Heart left ventricle (tissue), 16 donors: Measurements from ENCODE around the gene CPXM2. TPM values are rescaled to one million over a fixed set of nuclear protein-coding genes. Genes with fewer than 3 reads are reported as not detected.

Experiments
- ATAC-seq, 4 donors: fragments of 200-7000 bp; cut with Tn5 transposase; one replicate each; pipeline ENCODE4 v1.9.1; 2020 to 2022; ENCODE audit warnings: moderate library complexity in 4 of 4, mild to moderate bottlenecking in 3 of 4, moderate number of reproducible peaks in 1 of 4
- DNase-seq, 5 donors: peaks; one replicate each; pipeline ENCODE4 v3.0.0-alpha.2; 2020
- H3K27ac ChIP-seq, 12 donors: fragments of 200-600 bp; sonication (generic) in 4 of 12; one replicate each; pipeline versions ENCODE4 v1.5.0 to v1.8.0; 2016 to 2022; ENCODE audit warnings: mild to moderate bottlenecking in 2 of 12
- H3K27me3 ChIP-seq, 9 donors: fragments of 200-600 bp; sonication (generic) in 2 of 9; one replicate each; pipeline versions ENCODE4 v1.5.1 to v1.8.0; 2016 to 2022; ENCODE audit warnings: mild to moderate bottlenecking in 3 of 9
- H3K36me3 ChIP-seq, 9 donors: fragments of 200-600 bp; sonication (generic) in 2 of 9; one replicate each; pipeline versions ENCODE4 v1.5.0 to v1.8.0; 2018 to 2022; ENCODE audit warnings: mild to moderate bottlenecking in 2 of 9
- H3K4me1 ChIP-seq, 12 donors: fragments of 200-600 bp; sonication (generic) in 4 of 12; one replicate each; pipeline versions ENCODE4 v1.5.0 to v1.8.0; 2016 to 2022; ENCODE audit warnings: mild to moderate bottlenecking in 3 of 12
- H3K4me3 ChIP-seq, 12 donors: fragments of 200-600 bp; sonication (generic) in 4 of 12; one replicate each; pipeline versions ENCODE4 v1.5.0 to v1.8.0; 2017 to 2022; ENCODE audit warnings: mild to moderate bottlenecking in 9 of 12, moderate library complexity in 4 of 12
- H3K9me3 ChIP-seq, 12 donors: fragments of 200-600 bp; sonication (generic) in 4 of 12; one replicate each; pipeline versions ENCODE4 v1.5.0 to v1.8.0; 2016 to 2022; ENCODE audit warnings: mild to moderate bottlenecking in 1 of 12
- POLR2A ChIP-seq, 2 donors: fragments of 450-650 bp; IDR thresholded peaks; one replicate each; pipeline ENCODE4 v1.6.1; 2017; ENCODE audit warnings: antibody characterized with exemption in 2 of 2, mild to moderate bottlenecking in 2 of 2, moderate library complexity in 2 of 2
- WGBS, 4 donors: extraction: QIAGEN DNeasy Blood & Tissue Kit in 2 of 4; methylation state at CpG; one replicate each; pipeline versions ENCODE4 v1.1.5 to v1.1.7; 2013 to 2018; 5-methylcytosine and 5-hydroxymethylcytosine counted together
- intact Hi-C, 10 donors: fragments of 100-400 bp; cut with DNase I; formaldehyde crosslinking; loops; one replicate each; pipeline versions ENCODE4 v1.11.1 to v1.14.2; 2022
- polyA plus RNA-seq, 2 donors: library from polyadenylated mRNA; stranded (reverse); fragments of 200-250 nt; gene quantifications; one replicate each; pipeline ENCODE4 v1.2.3, GENCODE V29; 2013
- total RNA-seq, 9 donors: library from RNA; depleted of rRNA in 2 of 9; stranded (reverse); fragments of >200 nt in 2 of 9; fragmentation: NEBNext Ultra II Directional in 3 of 9; extraction: Animal tissue kit (Norgen Biotek cat#: 25700) in 3 of 9; gene quantifications; one replicate each; pipeline versions ENCODE4 v1.1.0 to v1.2.4, GENCODE V29; 2016 to 2023
- TF ChIP-seq, protein P1 (sequence below), 12 donors: fragments of 200-600 bp; sonication (generic) in 4 of 12; IDR thresholded peaks; one replicate each; pipeline versions ENCODE4 v1.5.0 to v1.8.0; 2018 to 2022; ENCODE audit warnings: antibody characterized with exemption in 12 of 12, mild to moderate bottlenecking in 5 of 12
- donor health status: ischemic (EF 13 %, LVEDD 7.1; RV severe dilation, severe dysfunction).
- donor health status: healthy with polysubstance abuse.
- donor health status: DM: no; HTN: yes; CAD: no.
- donor health status: DM: no; HTN: no; CAD: no.
- donor health status: ischemic (EF 25% LVEDD 6.9; RV normal size, moderate dysfunction).
- donor health status: ischemic (EF 25% LVEDD 5.7; RV mildly dilated, moderate dysfunction).
- donor health status: healthy.
- donor health status: DM: yes; HTN: yes; CAD: no.
- donor health status: ischemic (EF 35%, LVEDD 5.7; RV mildly dilated, moderate dysfunction).
- donor health status: nonischemic (EF 11% LVEDD 7.7; RV severe dilation, severe dysfunction).
- donor health status: DM: yes; HTN: yes; CAD: no.
- donor health status: PGD.
- donor health status: ischemic (EF 29% LVEDD 5.4; RV normal size, mild dysfunction).
- donor health status: nonischemic (EF 23%, LVEDD 6.1; RV moderate dilation, normal function).

Gene CPXM2
- total and polyA plus RNA-seq, 11 donors = 1.1 to 23.2 (median 4.2) TPM

DNA sequence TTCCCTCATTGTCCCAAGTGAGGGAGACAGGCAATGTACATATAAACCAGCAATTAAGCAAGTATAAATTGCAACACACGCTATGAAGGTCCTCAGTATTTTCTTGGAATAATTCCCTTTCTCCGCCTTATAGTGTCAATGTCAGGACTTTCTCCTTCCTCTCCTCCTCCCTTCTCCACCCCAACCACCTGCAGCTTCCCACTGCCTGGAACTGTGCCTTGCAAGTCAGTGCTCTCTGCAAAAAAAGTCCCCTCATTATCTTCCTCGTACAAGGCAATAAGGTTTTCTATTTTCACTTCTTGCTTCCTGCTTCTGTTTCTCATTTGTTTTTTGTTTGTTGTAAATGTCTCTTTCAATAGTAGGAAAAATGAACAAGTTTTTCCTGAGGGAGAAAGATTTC is 113.7 kb downstream of the CPXM2 start:
- Histone ChIP-seq H3K27me3 (peaks cover 0 to 4% (median 0%) of the 10 kb centered on the region in 9 donors), H3K9me3 (no peaks in the 10 kb centered on the region), H3K4me1 (no peaks in the 10 kb centered on the region), H3K36me3 (no peaks in the 10 kb centered on the region), H3K4me3 (no peak overlapping the region), H3K27ac (no peak overlapping the region)
- intact Hi-C loops = no loop called here
- no peak for ATAC-seq
- no peak for DNase-seq
- 63 to 69% (median 66%) methylated on average over 3 of the region's 3 CpGs for WGBS, 4 donors
- TF ChIP-seq, protein P1, sequence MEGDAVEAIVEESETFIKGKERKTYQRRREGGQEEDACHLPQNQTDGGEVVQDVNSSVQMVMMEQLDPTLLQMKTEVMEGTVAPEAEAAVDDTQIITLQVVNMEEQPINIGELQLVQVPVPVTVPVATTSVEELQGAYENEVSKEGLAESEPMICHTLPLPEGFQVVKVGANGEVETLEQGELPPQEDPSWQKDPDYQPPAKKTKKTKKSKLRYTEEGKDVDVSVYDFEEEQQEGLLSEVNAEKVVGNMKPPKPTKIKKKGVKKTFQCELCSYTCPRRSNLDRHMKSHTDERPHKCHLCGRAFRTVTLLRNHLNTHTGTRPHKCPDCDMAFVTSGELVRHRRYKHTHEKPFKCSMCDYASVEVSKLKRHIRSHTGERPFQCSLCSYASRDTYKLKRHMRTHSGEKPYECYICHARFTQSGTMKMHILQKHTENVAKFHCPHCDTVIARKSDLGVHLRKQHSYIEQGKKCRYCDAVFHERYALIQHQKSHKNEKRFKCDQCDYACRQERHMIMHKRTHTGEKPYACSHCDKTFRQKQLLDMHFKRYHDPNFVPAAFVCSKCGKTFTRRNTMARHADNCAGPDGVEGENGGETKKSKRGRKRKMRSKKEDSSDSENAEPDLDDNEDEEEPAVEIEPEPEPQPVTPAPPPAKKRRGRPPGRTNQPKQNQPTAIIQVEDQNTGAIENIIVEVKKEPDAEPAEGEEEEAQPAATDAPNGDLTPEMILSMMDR (IDR thresholded peaks at IDR 0.05) = no peak
- TF ChIP-seq POLR2A (IDR thresholded peaks at IDR 0.05) = no peak

DNA sequence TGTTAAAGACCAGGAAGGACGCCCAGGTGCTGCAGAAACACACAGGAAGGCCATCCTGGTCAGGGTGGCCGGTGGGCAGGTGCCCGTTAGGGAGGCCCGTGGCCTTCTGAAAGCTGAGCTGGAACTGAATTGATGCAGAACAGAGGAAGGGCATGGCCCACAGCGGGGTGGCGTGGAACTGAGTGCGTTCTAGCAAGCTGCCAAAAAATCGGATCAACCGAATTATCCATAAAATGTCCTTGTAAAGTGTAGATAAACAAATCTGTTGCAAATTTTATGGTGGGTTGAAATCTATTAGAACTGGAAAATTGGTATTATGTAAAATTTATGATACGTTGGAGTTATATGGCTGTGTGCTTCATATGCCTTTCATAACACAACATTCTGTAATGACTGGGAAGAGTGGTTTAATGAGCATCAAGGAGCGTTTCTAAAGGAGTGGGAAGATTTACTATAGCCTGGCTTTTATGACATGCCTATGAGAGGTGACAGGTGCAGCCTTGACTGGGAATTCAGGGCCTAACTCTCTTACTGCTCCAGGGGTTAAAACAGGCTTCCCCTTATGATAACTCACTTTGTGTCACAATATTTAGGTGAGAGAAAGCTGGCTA is 117.4 kb downstream of the CPXM2 start:
- H3K9me3 ChIP-seq = no peaks in the 10 kb centered on the region
- H3K4me3 ChIP-seq = no peak overlapping the region
- no peaks in the 10 kb centered on the region for H3K4me1 ChIP-seq
- TF ChIP-seq, protein P1 (IDR thresholded peaks at IDR 0.05) = no peak
- TF ChIP-seq POLR2A (IDR thresholded peaks at IDR 0.05) = no peak
- intact Hi-C loops = no loop called here
- ATAC-seq (no peak), DNase-seq (no peak)
- H3K27ac ChIP-seq = no peak overlapping the region
- no peaks in the 10 kb centered on the region for H3K36me3 ChIP-seq
- 84 to 95% (median 89%) methylated on average over 11 of the region's 11 CpGs for WGBS, 4 donors
- H3K27me3 ChIP-seq = no peaks in the 10 kb centered on the region

DNA sequence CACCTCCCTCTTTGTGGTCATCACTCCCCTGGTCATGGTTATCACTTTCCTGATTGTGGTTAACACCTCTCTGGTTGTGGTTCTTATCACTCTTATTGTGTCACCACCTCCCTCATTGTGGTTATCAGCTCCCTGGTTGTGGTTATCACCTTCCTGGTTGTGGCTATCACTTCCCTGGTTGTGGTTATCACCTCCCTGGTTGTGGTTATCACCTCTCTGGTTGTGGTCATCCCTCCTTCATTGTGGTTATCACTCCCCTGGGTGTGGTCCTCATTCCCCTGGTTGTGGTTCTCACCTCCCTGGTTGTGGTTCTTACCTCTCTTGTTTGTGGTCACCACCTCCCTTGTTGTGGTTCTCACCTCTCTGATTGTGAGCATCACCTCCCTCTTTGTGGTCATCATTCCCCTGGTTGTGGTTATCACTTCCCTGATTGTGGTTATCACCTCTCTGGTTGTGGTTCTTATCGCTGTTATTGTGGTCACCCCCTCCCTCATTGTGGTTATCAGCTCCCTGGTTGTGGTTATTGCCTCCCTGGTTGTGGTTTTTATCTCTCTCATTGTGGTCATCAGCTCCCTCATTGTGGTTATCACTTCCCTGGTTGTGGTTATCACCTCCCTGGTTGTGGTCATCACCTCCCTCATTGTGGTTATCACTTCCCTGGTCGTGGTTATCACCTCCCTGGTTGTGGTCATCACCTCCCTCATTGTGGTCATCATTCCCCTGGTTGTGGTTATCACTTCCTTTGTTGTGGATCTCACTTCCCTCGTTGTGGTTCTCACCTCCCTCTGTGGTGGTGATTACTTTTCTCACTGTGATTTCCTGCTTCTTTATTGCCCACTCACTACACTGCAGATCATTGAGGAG is 118.7 kb downstream of the CPXM2 start:
- Histone ChIP-seq H3K4me1 (no peaks in the 10 kb centered on the region), H3K9me3 (no peaks in the 10 kb centered on the region), H3K4me3 (no peak overlapping the region), H3K36me3 (no peaks in the 10 kb centered on the region), H3K27me3 (no peaks in the 10 kb centered on the region), H3K27ac (no peak overlapping the region)
- WGBS, 4 donors = 41 to 49% (median 48%) methylated on average over 3 of the region's 3 CpGs
- intact Hi-C loops = no loop called here
- no peak for ATAC-seq
- no peak for DNase-seq
- no peak for TF ChIP-seq POLR2A (IDR thresholded peaks at IDR 0.05)
- TF ChIP-seq, protein P1 (IDR thresholded peaks at IDR 0.05) = no peak

DNA sequence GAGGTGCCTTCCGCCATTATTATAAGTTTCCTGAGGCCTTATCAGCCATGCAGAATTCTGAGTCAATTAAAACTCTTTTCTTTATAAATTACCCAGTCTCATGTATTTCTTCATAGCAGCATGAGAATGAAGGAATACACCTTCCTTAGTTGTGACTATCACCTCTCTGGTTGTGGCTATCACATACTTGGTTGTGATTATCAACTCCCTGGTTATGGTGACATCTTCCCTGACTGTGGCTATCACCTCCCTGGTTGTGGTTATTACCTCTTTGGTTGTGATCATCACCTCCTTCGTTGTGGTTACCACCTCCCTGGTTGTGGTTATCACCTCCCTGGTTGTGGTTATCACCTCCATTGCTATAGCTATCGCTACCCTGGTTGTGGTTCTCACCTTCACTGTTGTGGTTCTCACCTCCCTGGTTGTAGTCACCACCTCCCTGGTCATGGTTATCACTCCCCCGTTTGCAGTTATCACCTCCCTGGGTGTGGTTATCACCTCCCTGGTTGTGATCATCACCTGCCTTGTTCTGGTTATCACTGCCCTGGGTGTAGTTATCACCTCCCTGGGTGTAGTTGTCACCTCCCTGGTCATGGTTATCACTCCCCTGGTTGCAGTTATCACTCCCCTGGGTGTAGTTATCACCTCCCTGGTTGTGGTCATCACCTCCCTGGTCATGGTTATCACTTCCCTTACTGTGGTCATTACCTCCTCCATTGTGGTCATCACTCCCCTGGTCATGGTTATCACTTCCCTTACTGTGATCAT is 119.5 kb downstream of the CPXM2 start:
- Histone ChIP-seq H3K27ac (no peak overlapping the region), H3K4me3 (no peak overlapping the region), H3K27me3 (no peaks in the 10 kb centered on the region), H3K4me1 (no peaks in the 10 kb centered on the region), H3K9me3 (no peaks in the 10 kb centered on the region), H3K36me3 (no peaks in the 10 kb centered on the region)
- TF ChIP-seq, protein P1 (IDR thresholded peaks at IDR 0.05) = no peak
- no peak for TF ChIP-seq POLR2A (IDR thresholded peaks at IDR 0.05)
- ATAC-seq (no peak), DNase-seq (no peak)
- WGBS, 4 donors = 71 to 74% (median 72%) methylated on average over 4 of the region's 4 CpGs
- intact Hi-C loops = no loop called here
